Activated CD8-positive, alpha-beta T cell treated with anti-CD3 and anti-CD28 coated beads for 36 hours (primary cell): ENCODE measurements around the gene SZT2. TPM values are rescaled to one million over a fixed set of nuclear protein-coding genes. Genes with fewer than 3 reads are reported as not detected.
A peak's percentile ranks its signal among the peaks of the same experiment; 100 is the strongest.

ENCODE experiments used
- ATAC-seq: fragments of 200-7000 bp; cut with Tn5 transposase; one replicate; pipeline ENCODE4 v1.10.0; 2021; ENCODE audit warnings: mild to moderate bottlenecking, moderate library complexity
- CTCF ChIA-PET: fragments of 350-600 bp; sonication (Branson Sonifier 250); formaldehyde crosslinking; loops from one replicate; lab custom pipeline; 2021; ENCODE audit warnings: antibody characterized with exemption; lab: Charles Lee
- POLR2A ChIA-PET: fragments of 350-600 bp; sonication (Branson Sonifier 250); formaldehyde crosslinking; loops from one replicate; lab custom pipeline; 2021; ENCODE audit warnings: antibody characterized with exemption; lab: Charles Lee
- DNase-seq: peaks from one replicate; pipeline ENCODE4 v3.0.0-alpha.2; 2020
- H3K27ac Mint-ChIP-seq: one replicate; pipeline ENCODE4 v1.8.0; 2021; ENCODE audit warnings: mild to moderate bottlenecking, mixed read lengths
- H3K27me3 Mint-ChIP-seq: one replicate; pipeline ENCODE4 v1.8.0; 2021; ENCODE audit warnings: mixed read lengths
- H3K36me3 Mint-ChIP-seq: one replicate; pipeline ENCODE4 v1.8.0; 2021; ENCODE audit warnings: low read depth, mixed read lengths
- H3K4me1 Mint-ChIP-seq: one replicate; pipeline ENCODE4 v1.8.0; 2021; ENCODE audit warnings: low read depth, mixed read lengths
- H3K4me3 Mint-ChIP-seq: one replicate; pipeline ENCODE4 v1.8.0; 2021; ENCODE audit warnings: mild to moderate bottlenecking, moderate library complexity, mixed read lengths
- H3K9me3 Mint-ChIP-seq: one replicate; pipeline ENCODE4 v1.8.0; 2021; ENCODE audit warnings: mixed read lengths
- CTCF ChIP-seq: fragments of 200-600 bp; IDR thresholded peaks from one replicate; pipeline ENCODE4 v1.8.0; 2022; ENCODE audit warnings: antibody characterized with exemption, mild to moderate bottlenecking
- intact Hi-C: fragments of 100-400 bp; cut with micrococcal nuclease; formaldehyde crosslinking; loops from one replicate; pipeline ENCODE4 v1.10.0; 2022
- total RNA-seq, 2 experiments: library from RNA; stranded (reverse); gene quantifications; one replicate each; pipeline ENCODE4 v1.2.3, GENCODE V29; 2021

The SZT2 gene
- total RNA-seq, 2 experiments from 2014 or later = 30.1 to 33.3 TPM

- ChIA-PET CTCF (interaction anchor here (1.1 kb wide), 1 partner anchor 194 kb away, joined by 3 read pairs; no protein-coding TSS in a partner anchor), POLR2A (no interaction called here)
- Mint-ChIP-seq H3K36me3 (peaks cover 16% of the 10 kb centered on the region), H3K9me3 (no peaks in the 10 kb centered on the region), H3K27me3 (no peaks in the 10 kb centered on the region), H3K4me1 (no peaks in the 10 kb centered on the region), H3K27ac (no peak overlapping the region), H3K4me3 (no peak overlapping the region)
- TF ChIP-seq CTCF = no peak
- ATAC-seq (no peak), DNase-seq (no peak)
- intact Hi-C loops = no loop called here
Measured at GRCh38 chr1:43420874-43421273, 31.2 kb downstream of the SZT2 start.

DNA sequence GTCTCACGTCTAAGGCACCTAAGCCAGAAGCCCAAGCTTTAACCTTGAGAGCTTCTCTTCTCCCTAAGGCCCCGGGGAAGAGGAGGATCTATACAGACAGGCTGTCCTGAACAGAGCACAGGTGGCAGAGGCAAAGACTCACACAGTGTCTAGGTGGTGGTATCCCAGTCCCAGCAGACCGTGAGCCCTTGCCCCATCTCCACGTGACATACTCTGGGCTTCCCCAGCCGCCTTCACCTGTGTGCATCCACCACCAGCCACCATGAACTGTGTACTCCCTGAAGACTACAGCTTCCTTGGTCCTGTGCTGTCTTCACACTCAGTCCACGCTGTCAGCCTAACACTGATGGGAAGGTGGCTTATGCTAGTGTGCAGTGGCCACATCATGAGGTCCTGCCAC, 31.7 kb downstream of the SZT2 start:
- Mint-ChIP-seq H3K27ac (no peak overlapping the region), H3K4me1 (no peaks in the 10 kb centered on the region), H3K36me3 (peaks cover 16% of the 10 kb centered on the region), H3K4me3 (no peak overlapping the region), H3K27me3 (no peaks in the 10 kb centered on the region), H3K9me3 (no peaks in the 10 kb centered on the region)
- ATAC-seq (no peak), DNase-seq (no peak)
- intact Hi-C loops = no loop called here
- CTCF ChIA-PET = interaction anchor here (1.1 kb wide), 1 partner anchor 194 kb away, joined by 3 read pairs; no protein-coding TSS in a partner anchor
- no peak for TF ChIP-seq CTCF
- POLR2A ChIA-PET = no interaction called here

- H3K9me3 Mint-ChIP-seq = no peaks in the 10 kb centered on the region
- no peaks in the 10 kb centered on the region for H3K4me1 Mint-ChIP-seq
- H3K4me3 Mint-ChIP-seq = no peak overlapping the region
- ChIA-PET POLR2A (no interaction called here), CTCF (no interaction called here)
- ATAC-seq (no peak), DNase-seq (no peak)
- H3K27me3 Mint-ChIP-seq = no peaks in the 10 kb centered on the region
- no peak overlapping the region for H3K27ac Mint-ChIP-seq
- peaks cover 18% of the 10 kb centered on the region for H3K36me3 Mint-ChIP-seq
- TF ChIP-seq CTCF = no peak
- intact Hi-C loops = no loop called here
Measured at GRCh38 chr1:43421976-43422750, 32.5 kb downstream of the SZT2 start.

GRCh38 chr1:43422995-43423671, 33.4 kb downstream of the SZT2 start:
- H3K27me3 Mint-ChIP-seq = no peaks in the 10 kb centered on the region
- POLR2A ChIA-PET = no interaction called here
- H3K9me3 Mint-ChIP-seq = no peaks in the 10 kb centered on the region
- H3K4me3 Mint-ChIP-seq = no peak overlapping the region
- CTCF ChIA-PET = no interaction called here
- peak; percentile 29 for ATAC-seq
- no peak for TF ChIP-seq CTCF
- peaks cover 18% of the 10 kb centered on the region for H3K36me3 Mint-ChIP-seq
- H3K27ac Mint-ChIP-seq = no peak overlapping the region
- no peaks in the 10 kb centered on the region for H3K4me1 Mint-ChIP-seq
- intact Hi-C loops = no loop called here
- no peak for DNase-seq
